Endothelial cell of umbilical vein (primary cell): ENCODE measurements around the gene MAP4K3. TPM values are rescaled to one million over a fixed set of nuclear protein-coding genes. Genes with fewer than 3 reads are reported as not detected.

Experiments used
- BruUV-seq: library from RNA; stranded (reverse); fragments of 400-500 nt; replicated peaks from 2 replicates; lab custom pipeline; 2021; lab: Mats Ljungman, UMichigan
- CTCF ChIA-PET: fragments of 300-600, 350-600 bp; sonication (Branson Sonifier 250); formaldehyde crosslinking; loops from one replicate; lab custom pipeline; 2021; ENCODE audit warnings: antibody characterized with exemption, inconsistent platforms; lab: Charles Lee
- POLR2A ChIA-PET: fragments of 300-600, 350-600 bp; sonication (Branson Sonifier 250); formaldehyde crosslinking; loops from one replicate; lab custom pipeline; 2021; ENCODE audit warnings: antibody characterized with exemption, inconsistent platforms; lab: Charles Lee
- DNase-seq: peaks from one replicate; pipeline ENCODE4 v3.0.0-alpha.2; 2011; ENCODE audit warnings: low read depth, low spot score
- FAIRE-seq: peaks from 2 replicates; lab custom pipeline; 2011; peaks lifted over from hg19 to GRCh38; lab: Jason Lieb, UNC
- H2AFZ ChIP-seq: 2 replicates; pipeline ENCODE4 v1.6.0; 2012; ENCODE audit warnings: low read depth, low read length, control low read depth, inconsistent platforms
- H3K27ac ChIP-seq: 2 replicates; pipeline ENCODE4 v1.5.1; 2011; ENCODE audit warnings: low read depth, mild to moderate bottlenecking, control low read depth, low read length, moderate library complexity; ENCODE audit not compliant: insufficient read depth
- H3K27me3 ChIP-seq, 2 experiments: 2 replicates each; pipeline versions ENCODE4 v1.6.0 to v1.6.1; 2011; ENCODE audit warnings: low read length in 2 of 2, mixed read lengths in 1 of 2; ENCODE audit not compliant: control insufficient read depth in 2 of 2, insufficient read depth in 2 of 2
- H3K36me3 ChIP-seq, 2 experiments: 2 replicates in 1 of 2; 3 replicates in 1 of 2; pipeline ENCODE4 v1.5.1; 2011; ENCODE audit warnings: low read length in 2 of 2, mild to moderate bottlenecking in 1 of 2, moderate library complexity in 1 of 2; ENCODE audit not compliant: control insufficient read depth in 2 of 2, insufficient read depth in 2 of 2; ENCODE audit errors: extremely low read depth in 1 of 2
- H3K4me1 ChIP-seq: 3 replicates; pipeline ENCODE4 v1.5.1; 2011; ENCODE audit warnings: mild to moderate bottlenecking, low read length; ENCODE audit not compliant: control insufficient read depth, insufficient read depth; ENCODE audit errors: extremely low read depth
- H3K4me2 ChIP-seq: 2 replicates; pipeline ENCODE4 v1.6.1; 2011; ENCODE audit warnings: low read length, control low read depth, mixed read lengths; ENCODE audit not compliant: insufficient read depth
- H3K4me3 ChIP-seq, 3 experiments: fragments of 200-600 bp in 1 of 3; sonication (generic), shearing (Covaris generic) in 1 of 3; replicated peaks in 1 of 3; 2 replicates each; pipeline ENCODE4 v1.5.1; 2011 to 2016; ENCODE audit warnings: control low read depth in 3 of 3, low read length in 3 of 3, mild to moderate bottlenecking in 2 of 3, inconsistent platforms in 1 of 3, low read depth in 1 of 3, moderate library complexity in 1 of 3; ENCODE audit not compliant: insufficient read depth in 1 of 3
- H3K79me2 ChIP-seq: 2 replicates; pipeline ENCODE4 v1.6.0; 2012; ENCODE audit warnings: low read length, inconsistent platforms; ENCODE audit not compliant: control insufficient read depth, insufficient read depth
- H3K9ac ChIP-seq: replicated peaks from 2 replicates; pipeline ENCODE3; 2011; ENCODE audit warnings: low read length, control low read depth; ENCODE audit not compliant: insufficient read depth; ENCODE audit errors: extremely low read depth
- H3K9me1 ChIP-seq: replicated peaks from 3 replicates; pipeline ENCODE4 v1.6.0; 2011; ENCODE audit warnings: mild to moderate bottlenecking, low read length; ENCODE audit not compliant: control insufficient read depth, insufficient read depth; ENCODE audit errors: extremely low read depth
- H3K9me3 ChIP-seq: replicated peaks from 2 replicates; pipeline ENCODE4 v1.5.1; 2012; ENCODE audit warnings: low read length, inconsistent platforms; ENCODE audit not compliant: control insufficient read depth, insufficient read depth
- H4K20me1 ChIP-seq: replicated peaks from 2 replicates; pipeline ENCODE3; 2011; ENCODE audit warnings: mild to moderate bottlenecking, low read length; ENCODE audit not compliant: control insufficient read depth, insufficient read depth; ENCODE audit errors: extremely low read depth
- CTCF ChIP-seq, 2 donors: IDR thresholded peaks; 1 replicate in 1 of 2; 2 replicates in 1 of 2; pipeline ENCODE4 v1.5.1; 2011; ENCODE audit warnings: low read length in 2 of 2, mild to moderate bottlenecking in 2 of 2, moderate library complexity in 2 of 2, control low read depth in 1 of 2, inconsistent platforms in 1 of 2, low read depth in 1 of 2; ENCODE audit not compliant: insufficient read depth in 1 of 2; ENCODE audit errors: extremely low read depth in 1 of 2
- EZH2 ChIP-seq: IDR thresholded peaks from 2 replicates; pipeline ENCODE4 v1.6.1; 2012; ENCODE audit warnings: borderline replicate concordance, low read depth, mild to moderate bottlenecking, moderate library complexity, low read length, inconsistent platforms; ENCODE audit not compliant: severe bottlenecking
- GATA2 ChIP-seq: IDR thresholded peaks from 2 replicates; pipeline ENCODE4 v1.7.0; 2011; ENCODE audit warnings: low read depth, mild to moderate bottlenecking, moderate library complexity, mixed read lengths, low read length; ENCODE audit not compliant: insufficient read length, insufficient read depth
- JUN ChIP-seq: IDR thresholded peaks from 2 replicates; pipeline ENCODE4 v1.6.1; 2011; ENCODE audit warnings: borderline replicate concordance, low read depth; ENCODE audit not compliant: insufficient read length, insufficient read depth
- MYC ChIP-seq: IDR thresholded peaks from one replicate; pipeline ENCODE4 v1.6.1; 2011; ENCODE audit warnings: mild to moderate bottlenecking, low read depth, low read length
- POLR2A ChIP-seq: IDR thresholded peaks from 2 replicates; pipeline ENCODE4 v1.6.1; 2012; ENCODE audit warnings: low read depth, mild to moderate bottlenecking, control low read depth, low read length
- dilution Hi-C: fragments of 300-500 bp; cut with MboI; formaldehyde crosslinking; loops from one replicate; pipeline ENCODE4 v1.15.0; 2019; ENCODE audit warnings: low sequenced_read_pairs; ENCODE audit not compliant: extremely low pct_ligation_motif_present
- intact Hi-C: fragments of 100-400 bp; cut with micrococcal nuclease; formaldehyde crosslinking; loops from one replicate; pipeline ENCODE4 v1.10.0; 2022
- polyA plus RNA-seq, 4 experiments: library from polyadenylated mRNA; depleted of rRNA in 3 of 4; stranded (reverse) in 3 of 4; unstranded in 1 of 4; fragments of >200 nt; gene quantifications; 2 replicates each; pipeline versions ENCODE4 v1.2.1 to v1.2.3, GENCODE V29; 2011 to 2012; ENCODE audit warnings: missing spikeins in 1 of 4
- total RNA-seq: library from RNA; stranded (reverse); gene quantifications from 2 replicates; pipeline ENCODE4 v1.2.3, GENCODE V29; 2021

MAP4K3 gene
- total and polyA plus RNA-seq, 2 donors (not counting 3 experiments of a cell fraction or from before 2014, with no cell fraction given), result 8.0 to 45.9 TPM

- no peaks in the 10 kb centered on the region for H3K27me3 ChIP-seq
- H3K36me3 ChIP-seq, result no peaks in the 10 kb centered on the region
- no TSS peak for BruUV-seq
- no peak overlapping the region for H3K4me3 ChIP-seq
- dilution Hi-C loops (no loop called here), intact Hi-C loops (no loop called here)
- no peak overlapping the region for H3K9ac ChIP-seq
- POLR2A ChIA-PET, result interaction anchor here (0.6 kb wide), 1 partner anchor 30 kb away, joined by 4 read pairs; no protein-coding TSS in a partner anchor
- FAIRE-seq (no peak), DNase-seq (no peak)
- H2AFZ ChIP-seq, result no peak overlapping the region
- no peak overlapping the region for H3K4me2 ChIP-seq
- peaks cover 12% of the 10 kb centered on the region for H3K4me1 ChIP-seq
- no peaks in the 10 kb centered on the region for H3K9me3 ChIP-seq
- no peak overlapping the region for H3K27ac ChIP-seq
- peaks cover 10% of the 10 kb centered on the region for H4K20me1 ChIP-seq
- CTCF ChIA-PET, result interaction anchor here (1.4 to 3.2 kb wide), 4 partner anchors 9 to 52 kb away, joined by 3 to 16 read pairs (median 5); no protein-coding TSS in a partner anchor
- peaks cover 78% of the 10 kb centered on the region for H3K79me2 ChIP-seq
- no peaks in the 10 kb centered on the region for H3K9me1 ChIP-seq
- TF ChIP-seq MYC (no peak), JUN (no peak), CTCF (IDR thresholded peaks at IDR 0.05; ENCODE audit: extremely low read depth in 1 of 2, insufficient read depth in 1 of 2, low read depth in 1 of 2, low read length in 2 of 2) (no peak), POLR2A (no peak), EZH2 (no peak), GATA2 (no peak)
Measured at GRCh38 chr2:39431592-39432316, 5.3 kb downstream of the MAP4K3 start.
